ENCODE measurements around the gene SMYD3. TPM values are rescaled to one million over a fixed set of nuclear protein-coding genes. Genes with fewer than 3 reads are reported as not detected.

SMYD3 gene
- total RNA-seq, 1 experiment from 2014 or later: 25.5 TPM

- Mint-ChIP-seq H3K27ac (no peak overlapping the region), H3K4me3 (no peak overlapping the region), H3K27me3 (ENCODE audit: low read depth) (peaks cover 7% of the 10 kb centered on the region), H3K4me1 (no peaks in the 10 kb centered on the region), H3K36me3 (ENCODE audit: insufficient read depth in 1 of 3, low read depth in 3 of 3) (peaks cover 3 to 13% (median 3%) of the 10 kb centered on the region in 3 experiments; a peak in 3 of 7 replicates), H3K9me3 (peaks cover 38 to 41% of the 10 kb centered on the region in 2 experiments)
- no peak overlapping the region for H3K23ac ChIP-seq (ENCODE audit: insufficient read length, low read depth, low read length)
- no peak for TF ChIP-seq CTCF (conservative IDR thresholded peaks at IDR 0.05)
- H3K23me2 ChIP-seq (ENCODE audit: insufficient read length, low read depth, low read length, poor library complexity, severe bottlenecking): no peaks in the 10 kb centered on the region
- H3K4me2 ChIP-seq (ENCODE audit: insufficient read depth, insufficient read length, low read length): no peak overlapping the region
- no peak for DNase-seq
- no peak overlapping the region for H3K56ac ChIP-seq (ENCODE audit: insufficient read length, low read depth, low read length)
- H3K27me3 ChIP-seq (ENCODE audit: insufficient read depth, low read length): no peaks in the 10 kb centered on the region
- no peak overlapping the region for H2AFZ ChIP-seq (ENCODE audit: low read length)
- H4K8ac ChIP-seq (replicated peaks; ENCODE audit: insufficient read length, low read depth, low read length): no peak overlapping the region
- WGBS (ENCODE audit: extremely low coverage, insufficient read length, low lambda C conversion rate): no CpG with 5 or more reads among the region's 7 CpGs
- H3K4ac ChIP-seq (ENCODE audit: low read depth, low read length): no peak overlapping the region
- no peak overlapping the region for H2BK12ac ChIP-seq (ENCODE audit: insufficient read length, low read depth, low read length)
- H4K20me1 ChIP-seq (ENCODE audit: control insufficient read depth, insufficient read depth, insufficient read length): no peaks in the 10 kb centered on the region
- no peak overlapping the region for H2BK120ac ChIP-seq (ENCODE audit: low read depth, low read length, poor library complexity, severe bottlenecking)
- H3T11ph ChIP-seq (ENCODE audit: low read length): no peak overlapping the region
- H2AK5ac ChIP-seq (ENCODE audit: insufficient read length, low read length): no peak overlapping the region
- H3K9ac ChIP-seq (ENCODE audit: extremely low read depth, insufficient read length, low read length): no peak overlapping the region
- no peak overlapping the region for H2BK20ac ChIP-seq (ENCODE audit: low read depth, low read length, poor library complexity, severe bottlenecking)
- H3K79me1 ChIP-seq (ENCODE audit: insufficient read depth, low read depth, low read length, poor library complexity, severe bottlenecking): no peaks in the 10 kb centered on the region
- H3K27ac ChIP-seq (ENCODE audit: insufficient read length, low read depth, low read length): no peak overlapping the region
- H4K91ac ChIP-seq (ENCODE audit: insufficient read length, low read depth, low read length): no peak overlapping the region
- H2BK5ac ChIP-seq (ENCODE audit: insufficient read length, low read length): no peak overlapping the region
- H2BK15ac ChIP-seq (ENCODE audit: low read depth, low read length): no peak overlapping the region
- peaks cover 5% of the 10 kb centered on the region for H3K9me3 ChIP-seq (ENCODE audit: control insufficient read depth, low read depth, low read length)
- no peaks in the 10 kb centered on the region for H3K79me2 ChIP-seq (ENCODE audit: insufficient read depth, low read length)
- H3K18ac ChIP-seq (ENCODE audit: insufficient read length, low read depth, low read length): no peak overlapping the region
- H4K5ac ChIP-seq (ENCODE audit: insufficient read length, low read depth, low read length): no peak overlapping the region
- H3K14ac ChIP-seq (ENCODE audit: insufficient read depth, low read length): no peak overlapping the region; the same call in 1 of the 2 replicates
- no peaks in the 10 kb centered on the region for H3K4me1 ChIP-seq (ENCODE audit: insufficient read depth, low read length)
Observed at GRCh38 chr1:246513619-246514343, 6.7 kb upstream of the SMYD3 start.

Data from H9 (cell line).